SK-N-MC (cell line): ENCODE results near the gene LOXHD1.

Experiments
- DNase-seq: peaks from one replicate; pipeline ENCODE4 v3.0.0-alpha.2; 2011; ENCODE audit warnings: low read depth, low spot score
- H3K27ac ChIP-seq: fragments of 200-600 bp; sonication (generic); 2 replicates; pipeline ENCODE4 v1.5.1; 2016; ENCODE audit warnings: mixed run types
- H3K36me3 ChIP-seq: fragments of 200-600 bp; sonication (generic); 2 replicates; pipeline ENCODE4 v1.6.1; 2017; ENCODE audit warnings: antibody characterized with exemption, low read length, mixed read lengths; ENCODE audit not compliant: insufficient read depth
- H3K4me3 ChIP-seq: fragments of 200-600 bp; sonication (generic); 2 replicates; pipeline ENCODE4 v1.5.1; 2016
- H3K9ac ChIP-seq: fragments of 200-600 bp; sonication (generic); 2 replicates; pipeline ENCODE4 v1.8.0; 2017; ENCODE audit warnings: mixed run types, mixed read lengths; ENCODE audit not compliant: insufficient read length
- H3K9me3 ChIP-seq: fragments of 200-600 bp; sonication (generic); 2 replicates; pipeline ENCODE4 v1.6.1; 2017; ENCODE audit warnings: low read depth, mild to moderate bottlenecking, antibody characterized with exemption, low read length, moderate library complexity, mixed read lengths
- EZH2 ChIP-seq: fragments of 200-600 bp; sonication (generic); IDR thresholded peaks from one replicate; pipeline ENCODE4 v1.6.1; 2017; ENCODE audit warnings: antibody characterized with exemption
- FOXP2 ChIP-seq: optimal IDR thresholded peaks from 2 replicates; pipeline ENCODE3; 2011; ENCODE audit warnings: mild to moderate bottlenecking, moderate library complexity; ENCODE audit not compliant: insufficient read depth; ENCODE audit errors: extremely low read length, control extremely low read depth
- POLR2AphosphoS5 ChIP-seq: IDR thresholded peaks from 2 replicates; pipeline ENCODE4 v1.6.1; 2012; ENCODE audit warnings: mild to moderate bottlenecking, low read depth, low read length, borderline replicate concordance

The LOXHD1 gene

DNA sequence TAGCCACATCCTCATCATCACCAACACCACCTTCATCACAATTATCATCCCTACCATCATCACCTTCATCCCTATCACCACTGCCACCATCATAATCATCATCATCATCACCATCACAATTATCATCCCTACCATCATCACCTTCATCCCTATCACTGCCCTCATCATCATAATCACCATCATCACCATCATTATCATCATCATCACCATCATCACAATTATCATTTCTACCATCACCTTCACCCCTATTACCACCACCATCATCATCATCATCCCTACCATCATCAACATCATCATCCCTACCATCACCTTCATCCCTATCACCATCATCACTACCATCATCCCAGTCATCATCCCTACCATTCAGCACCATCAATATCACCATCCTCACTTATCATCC, 140.5 kb downstream of the LOXHD1 start:
- H3K27ac ChIP-seq, result no peak overlapping the region
- no peak for DNase-seq
- TF ChIP-seq POLR2AphosphoS5 (no peak), EZH2 (no peak), FOXP2 (no peak)
- H3K9ac ChIP-seq, result no peak overlapping the region
- no peaks in the 10 kb centered on the region for H3K9me3 ChIP-seq
- no peak overlapping the region for H3K4me3 ChIP-seq
- H3K36me3 ChIP-seq, result peaks cover 100% of the 10 kb centered on the region

DNA sequence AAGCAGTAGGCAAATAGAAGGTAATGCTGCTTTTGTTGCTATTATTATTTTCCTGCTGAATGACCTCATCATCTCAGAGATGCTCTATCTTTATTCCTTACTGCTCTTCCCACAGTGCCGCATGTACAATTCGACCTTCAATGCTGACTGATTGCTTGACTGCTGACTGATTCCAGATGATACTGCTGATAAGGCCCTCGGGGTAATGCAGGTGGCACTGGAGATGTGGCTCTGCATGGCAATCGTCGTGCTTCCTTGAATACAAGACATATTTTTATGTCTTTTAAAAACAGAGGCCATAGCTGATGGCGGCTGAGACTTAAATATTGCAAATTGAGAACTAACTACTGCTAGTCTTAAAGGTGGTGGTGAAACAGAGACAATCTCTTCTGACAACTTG, 146.6 kb downstream of the LOXHD1 start:
- Histone ChIP-seq H3K9ac (no peak overlapping the region), H3K27ac (0 out of 2 replicates have a peak overlapping the region, but pooled peaks have one; percentile 19), H3K9me3 (no peaks in the 10 kb centered on the region), H3K4me3 (no peak overlapping the region), H3K36me3 (peaks cover 100% of the 10 kb centered on the region)
- DNase-seq, result no peak
- no peak for TF ChIP-seq FOXP2
- TF ChIP-seq EZH2, result no peak
- no peak for TF ChIP-seq POLR2AphosphoS5

GRCh38 chr18:46509530-46509929, 147.5 kb downstream of the LOXHD1 start:
- H3K9ac ChIP-seq, result no peak overlapping the region
- no peak overlapping the region for H3K4me3 ChIP-seq
- H3K36me3 ChIP-seq, result peaks cover 94% of the 10 kb centered on the region
- no peak for DNase-seq
- H3K27ac ChIP-seq, result no peak overlapping the region
- TF ChIP-seq POLR2AphosphoS5, result no peak
- no peak for TF ChIP-seq FOXP2
- no peak for TF ChIP-seq EZH2
- no peaks in the 10 kb centered on the region for H3K9me3 ChIP-seq

DNA sequence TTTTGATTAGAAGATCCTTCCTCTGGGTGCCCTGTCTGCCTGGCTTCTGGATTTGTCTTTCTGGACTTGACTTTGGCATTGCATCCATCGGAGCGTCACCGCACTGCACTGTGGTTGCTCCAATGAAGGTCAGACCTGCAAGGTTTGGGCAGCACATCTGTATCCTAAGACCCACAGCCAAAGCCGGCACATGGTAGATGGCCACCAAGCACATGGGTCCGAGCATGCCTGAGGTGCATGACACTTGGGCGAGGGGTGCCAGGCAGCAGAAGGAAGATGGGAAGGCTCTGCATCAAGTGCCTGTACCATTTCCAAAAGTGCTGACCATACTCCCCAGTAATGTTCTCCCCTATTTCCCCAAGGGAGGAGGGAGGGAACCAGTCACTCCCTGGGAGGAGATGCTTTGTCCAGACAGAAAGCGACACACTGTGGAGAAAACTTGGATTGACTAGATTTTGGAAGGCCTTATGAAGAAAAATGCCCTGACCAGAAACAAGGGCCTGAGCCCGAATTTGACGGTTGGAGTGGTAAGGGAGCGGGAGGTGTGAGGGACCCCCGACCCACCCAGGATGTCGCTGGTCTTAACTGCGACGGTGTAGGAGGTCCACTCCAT, 149.9 kb downstream of the LOXHD1 start:
- DNase-seq, result no peak
- TF ChIP-seq FOXP2 (no peak), POLR2AphosphoS5 (no peak), EZH2 (no peak)
- H3K36me3 ChIP-seq, result peaks cover 91% of the 10 kb centered on the region

GRCh38 chr18:46502444-46502843, 154.6 kb downstream of the LOXHD1 start:
- Histone ChIP-seq H3K36me3 (peaks cover 88% of the 10 kb centered on the region), H3K4me3 (no peak overlapping the region), H3K27ac (no peak overlapping the region), H3K9me3 (no peaks in the 10 kb centered on the region), H3K9ac (no peak overlapping the region)
- TF ChIP-seq FOXP2, result no peak
- no peak for TF ChIP-seq EZH2
- TF ChIP-seq POLR2AphosphoS5, result no peak
- DNase-seq, result no peak

More for the DNA sequence above, 149.9 kb downstream of the LOXHD1 start:
- H3K27ac ChIP-seq, result no peak overlapping the region
- no peak overlapping the region for H3K9ac ChIP-seq
- no peaks in the 10 kb centered on the region for H3K9me3 ChIP-seq
- no peak overlapping the region for H3K4me3 ChIP-seq

- no peak for DNase-seq
- H3K4me3 ChIP-seq, result no peak overlapping the region
- H3K9me3 ChIP-seq, result no peaks in the 10 kb centered on the region
- no peak overlapping the region for H3K9ac ChIP-seq
- peaks cover 81% of the 10 kb centered on the region for H3K36me3 ChIP-seq
- no peak overlapping the region for H3K27ac ChIP-seq
- TF ChIP-seq POLR2AphosphoS5 (no peak), EZH2 (no peak), FOXP2 (no peak)
Observed at GRCh38 chr18:46497129-46497528, 159.9 kb downstream of the LOXHD1 start.

- no peak overlapping the region for H3K27ac ChIP-seq
- no peaks in the 10 kb centered on the region for H3K9me3 ChIP-seq
- H3K36me3 ChIP-seq, result peaks cover 96% of the 10 kb centered on the region
- TF ChIP-seq EZH2 (no peak), FOXP2 (no peak), POLR2AphosphoS5 (no peak)
- H3K9ac ChIP-seq, result no peak overlapping the region
- no peak overlapping the region for H3K4me3 ChIP-seq
- DNase-seq, result no peak
Observed at GRCh38 chr18:46488471-46489213, 168.4 kb downstream of the LOXHD1 start.

DNA sequence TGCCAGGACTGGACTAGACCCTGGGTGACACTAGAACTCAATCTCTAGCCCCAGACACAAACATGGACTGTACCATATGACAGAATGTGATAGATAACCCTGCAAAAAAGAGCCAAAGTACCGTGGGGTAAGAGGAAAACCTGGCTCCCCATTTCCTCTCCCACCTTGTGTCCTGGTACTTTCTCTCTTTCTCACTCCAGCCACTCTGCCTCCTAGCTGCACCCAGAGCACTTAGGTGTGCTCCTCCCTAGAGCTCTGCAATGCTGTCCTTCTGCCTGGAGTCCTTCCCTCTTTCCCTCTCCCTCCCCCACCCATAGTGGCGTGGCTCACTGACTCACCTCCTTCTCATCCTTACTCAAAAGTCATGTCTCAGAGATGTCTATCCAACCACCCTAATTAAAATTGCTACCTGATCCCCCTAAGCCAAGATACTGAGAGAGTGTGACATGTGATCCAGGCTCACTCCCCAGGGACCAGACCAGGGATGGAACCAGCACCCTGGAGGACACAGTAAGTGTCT, 171.3 kb downstream of the LOXHD1 start:
- Histone ChIP-seq H3K27ac (no peak overlapping the region), H3K4me3 (no peak overlapping the region), H3K36me3 (peaks cover 90% of the 10 kb centered on the region), H3K9ac (no peak overlapping the region), H3K9me3 (no peaks in the 10 kb centered on the region)
- TF ChIP-seq FOXP2, result no peak
- TF ChIP-seq EZH2, result no peak
- TF ChIP-seq POLR2AphosphoS5, result no peak
- no peak for DNase-seq

DNA sequence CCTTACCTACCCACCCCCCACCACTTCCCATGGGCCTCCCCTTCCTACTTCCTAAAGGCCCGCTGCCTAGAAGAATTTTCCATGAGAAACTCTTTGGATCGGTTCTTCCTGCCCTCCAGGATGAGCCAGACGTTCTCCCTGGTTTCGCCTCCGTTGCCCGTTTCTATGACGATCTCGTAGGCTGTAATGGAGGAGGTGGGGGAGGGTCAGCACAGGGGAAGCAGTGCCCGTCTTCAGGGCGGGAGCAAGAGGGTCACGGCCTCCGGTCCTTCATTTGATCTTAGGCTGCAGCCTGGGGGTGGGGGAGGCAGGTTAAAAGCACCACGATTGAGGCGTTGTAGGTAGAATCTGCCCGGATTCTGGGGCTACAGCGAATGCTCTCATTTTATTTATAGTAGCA, 172.0 kb downstream of the LOXHD1 start:
- peaks cover 92% of the 10 kb centered on the region for H3K36me3 ChIP-seq
- H3K9me3 ChIP-seq, result no peaks in the 10 kb centered on the region
- H3K4me3 ChIP-seq, result no peak overlapping the region
- no peak for DNase-seq
- TF ChIP-seq FOXP2 (no peak), POLR2AphosphoS5 (no peak), EZH2 (no peak)
- no peak overlapping the region for H3K9ac ChIP-seq
- no peak overlapping the region for H3K27ac ChIP-seq
